Measurements from ENCODE around the gene C2CD3.

Gene C2CD3

DNA sequence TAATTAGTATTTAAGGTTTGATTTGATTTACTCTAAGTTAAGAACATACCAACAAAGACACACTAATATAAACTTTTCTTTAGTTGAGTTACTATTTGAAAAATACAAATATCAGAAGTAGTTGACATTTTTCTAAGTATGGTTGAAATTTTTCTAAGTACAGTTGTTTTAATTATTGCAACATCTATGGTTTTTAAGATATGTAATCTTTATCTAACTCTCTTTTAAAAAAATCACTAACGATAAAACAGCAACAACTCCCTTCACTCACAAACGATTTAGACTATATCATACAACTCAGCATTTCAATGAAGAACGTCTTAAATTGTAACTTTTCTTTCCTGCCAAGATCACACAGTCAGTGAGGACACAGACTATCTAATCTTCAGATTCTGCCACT lies 2.0 kb downstream of the C2CD3 start:
- Histone ChIP-seq H3K9me3 (ENCODE audit: control insufficient read depth, low read length) (no peaks in the 10 kb centered on the region), H3K4me1 (ENCODE audit: control insufficient read depth, insufficient read depth, low read length) (peaks cover 20% of the 10 kb centered on the region), H3K27me3 (ENCODE audit: control insufficient read depth, insufficient read depth, low read length, poor library complexity, severe bottlenecking) (no peaks in the 10 kb centered on the region), H3K36me3 (ENCODE audit: control insufficient read depth, insufficient read depth, low read length) (peaks cover 16% of the 10 kb centered on the region), H3K4me3 (ENCODE audit: insufficient read depth, low read depth, low read length) (no peak overlapping the region), H3K27ac (ENCODE audit: insufficient read depth, low read depth, low read length, poor library complexity, severe bottlenecking) (no peak overlapping the region)
- WGBS, 2 experiments = 85 to 86% methylated on average over 3 of the region's 3 CpGs

DNA sequence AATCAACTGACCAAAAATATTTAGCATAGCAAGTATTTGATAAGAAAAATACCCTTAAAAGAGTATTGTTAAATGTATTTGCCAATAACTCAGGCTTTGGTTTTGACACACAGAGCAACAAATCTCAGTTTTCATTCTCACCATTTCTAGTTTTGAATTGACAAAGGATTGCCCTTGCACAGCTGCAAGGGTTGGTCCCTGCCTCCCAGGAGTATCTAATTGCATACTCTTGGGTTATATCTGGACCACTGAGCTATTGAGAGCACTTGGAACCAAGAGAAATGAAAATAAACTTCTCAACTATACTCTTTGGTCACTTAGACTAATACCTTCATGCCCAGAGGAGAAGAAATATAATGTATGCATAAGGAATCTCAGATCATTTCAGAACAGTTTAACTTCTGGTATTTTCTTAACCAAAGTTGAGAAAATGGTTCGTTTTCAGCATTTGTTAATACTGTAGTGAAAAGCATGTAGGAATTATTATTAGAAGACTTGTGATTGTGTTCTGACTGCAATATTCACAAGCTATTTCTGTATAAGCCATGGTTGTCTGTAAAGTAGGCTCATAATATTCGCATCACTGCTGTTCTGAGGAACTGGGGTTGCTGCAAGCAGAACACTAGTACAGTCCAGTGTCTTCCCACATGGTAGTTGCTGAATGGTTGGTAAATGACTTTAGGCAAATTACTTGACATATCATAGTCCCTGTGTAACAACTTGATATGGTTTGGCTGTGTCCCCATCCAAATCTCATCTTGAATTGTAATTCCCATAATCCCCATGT lies 7.9 kb downstream of the C2CD3 start:
- no peak overlapping the region for H3K27ac ChIP-seq (ENCODE audit: insufficient read depth, low read depth, low read length, poor library complexity, severe bottlenecking)

DNA sequence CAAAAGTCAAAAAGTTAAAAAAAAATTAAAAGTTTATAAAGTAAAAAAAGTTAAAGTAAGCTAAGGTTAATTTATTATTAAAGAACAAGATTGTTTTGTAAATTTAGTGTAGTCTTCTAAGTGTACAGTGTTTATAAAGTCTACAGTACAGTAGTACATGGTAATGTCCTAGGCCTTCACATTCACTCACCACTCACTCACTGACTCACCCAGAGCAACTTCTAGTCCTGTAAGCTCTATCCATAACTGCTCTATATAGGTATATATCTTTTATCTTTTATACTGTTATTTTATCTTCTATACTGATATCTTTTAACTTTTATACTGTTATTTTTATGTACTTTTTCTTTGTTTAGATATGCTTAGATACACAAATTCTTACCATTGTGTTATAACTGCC lies 11.2 kb downstream of the C2CD3 start:
- no peaks in the 10 kb centered on the region for H3K9me3 ChIP-seq (ENCODE audit: control insufficient read depth, low read length)
- no peak overlapping the region for H3K4me3 ChIP-seq (ENCODE audit: insufficient read depth, low read depth, low read length)
- no peaks in the 10 kb centered on the region for H3K27me3 ChIP-seq (ENCODE audit: control insufficient read depth, insufficient read depth, low read length, poor library complexity, severe bottlenecking)
- H3K27ac ChIP-seq (ENCODE audit: insufficient read depth, low read depth, low read length, poor library complexity, severe bottlenecking) = no peak overlapping the region
- peaks cover 5% of the 10 kb centered on the region for H3K36me3 ChIP-seq (ENCODE audit: control insufficient read depth, insufficient read depth, low read length)
- H3K4me1 ChIP-seq (ENCODE audit: control insufficient read depth, insufficient read depth, low read length) = no peaks in the 10 kb centered on the region

More for the DNA sequence above, 7.9 kb downstream of the C2CD3 start:
- Histone ChIP-seq H3K36me3 (ENCODE audit: control insufficient read depth, insufficient read depth, low read length) (peaks cover 21% of the 10 kb centered on the region), H3K9me3 (ENCODE audit: control insufficient read depth, low read length) (no peaks in the 10 kb centered on the region), H3K27me3 (ENCODE audit: control insufficient read depth, insufficient read depth, low read length, poor library complexity, severe bottlenecking) (no peaks in the 10 kb centered on the region), H3K4me3 (ENCODE audit: insufficient read depth, low read depth, low read length) (no peak overlapping the region), H3K4me1 (ENCODE audit: control insufficient read depth, insufficient read depth, low read length) (no peaks in the 10 kb centered on the region)
- 98 to 100% methylated on average over 2 of the region's 2 CpGs for WGBS, 2 experiments

DNA sequence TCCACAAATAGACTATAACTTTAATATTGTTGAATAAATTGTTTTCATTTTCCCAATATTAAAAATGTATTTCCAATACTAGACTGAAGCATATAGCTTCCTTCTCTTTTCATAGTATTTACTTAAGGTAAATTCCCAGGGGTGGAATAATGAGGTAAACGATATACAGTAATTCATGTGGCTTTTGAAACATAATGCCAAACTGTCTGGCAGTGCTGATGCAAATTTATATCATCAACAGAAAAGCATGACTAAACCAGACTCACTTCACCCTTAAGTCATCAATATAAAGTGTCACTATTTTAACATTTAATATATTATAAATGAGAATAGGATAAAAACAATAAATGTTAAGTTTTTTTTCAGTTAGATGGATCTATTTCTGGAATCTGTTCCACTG lies 13.6 kb downstream of the C2CD3 start:
- peaks cover 5% of the 10 kb centered on the region for H3K36me3 ChIP-seq (ENCODE audit: control insufficient read depth, insufficient read depth, low read length)
- H3K4me3 ChIP-seq (ENCODE audit: insufficient read depth, low read depth, low read length) = no peak overlapping the region
- no peaks in the 10 kb centered on the region for H3K9me3 ChIP-seq (ENCODE audit: control insufficient read depth, low read length)
- H3K27ac ChIP-seq (ENCODE audit: insufficient read depth, low read depth, low read length, poor library complexity, severe bottlenecking) = no peak overlapping the region
- H3K4me1 ChIP-seq (ENCODE audit: control insufficient read depth, insufficient read depth, low read length) = no peaks in the 10 kb centered on the region
- WGBS, 2 experiments = 100% methylated on average over 1 of the region's 1 CpG; no CpG with 5 or more reads in 1 of the 2 experiments
- no peaks in the 10 kb centered on the region for H3K27me3 ChIP-seq (ENCODE audit: control insufficient read depth, insufficient read depth, low read length, poor library complexity, severe bottlenecking)

DNA sequence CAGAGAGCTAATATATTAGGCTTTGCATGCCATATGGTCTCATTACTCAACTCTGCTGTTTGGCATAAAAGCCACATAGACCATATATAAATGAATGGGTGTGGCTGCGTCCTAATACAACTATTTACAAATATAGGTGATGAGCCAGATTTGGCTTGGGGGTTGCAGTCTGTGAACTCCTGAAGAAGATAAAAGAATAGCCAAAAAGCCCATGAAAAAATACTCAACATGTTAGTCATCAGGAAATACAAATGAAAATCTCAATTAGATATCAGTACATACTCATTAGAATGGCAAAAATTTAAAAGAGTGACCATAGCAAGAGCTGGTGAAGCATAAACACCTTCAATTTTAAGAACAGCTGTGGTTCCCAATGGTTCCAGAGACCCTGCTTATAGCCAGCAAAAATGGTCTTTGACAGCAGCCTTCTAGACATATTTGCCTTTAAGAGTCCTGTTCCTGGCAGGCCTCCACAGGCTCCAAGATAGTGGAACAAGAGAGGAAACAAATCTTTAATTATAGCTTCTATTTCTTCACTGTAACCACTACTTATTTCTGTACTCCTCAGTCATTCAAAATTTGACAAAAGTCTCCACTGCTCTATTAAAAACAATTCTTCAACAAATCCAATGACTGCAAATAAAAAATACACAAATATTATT lies 16.1 kb downstream of the C2CD3 start:
- H3K4me1 ChIP-seq (ENCODE audit: control insufficient read depth, insufficient read depth, low read length) = no peaks in the 10 kb centered on the region
- WGBS, 2 experiments = 75% methylated on average over 1 of the region's 1 CpG; no CpG with 5 or more reads in 1 of the 2 experiments
- H3K27me3 ChIP-seq (ENCODE audit: control insufficient read depth, insufficient read depth, low read length, poor library complexity, severe bottlenecking) = no peaks in the 10 kb centered on the region
- no peak overlapping the region for H3K4me3 ChIP-seq (ENCODE audit: insufficient read depth, low read depth, low read length)
- no peaks in the 10 kb centered on the region for H3K9me3 ChIP-seq (ENCODE audit: control insufficient read depth, low read length)
- no peak overlapping the region for H3K27ac ChIP-seq (ENCODE audit: insufficient read depth, low read depth, low read length, poor library complexity, severe bottlenecking)
- peaks cover 5% of the 10 kb centered on the region for H3K36me3 ChIP-seq (ENCODE audit: control insufficient read depth, insufficient read depth, low read length)

DNA sequence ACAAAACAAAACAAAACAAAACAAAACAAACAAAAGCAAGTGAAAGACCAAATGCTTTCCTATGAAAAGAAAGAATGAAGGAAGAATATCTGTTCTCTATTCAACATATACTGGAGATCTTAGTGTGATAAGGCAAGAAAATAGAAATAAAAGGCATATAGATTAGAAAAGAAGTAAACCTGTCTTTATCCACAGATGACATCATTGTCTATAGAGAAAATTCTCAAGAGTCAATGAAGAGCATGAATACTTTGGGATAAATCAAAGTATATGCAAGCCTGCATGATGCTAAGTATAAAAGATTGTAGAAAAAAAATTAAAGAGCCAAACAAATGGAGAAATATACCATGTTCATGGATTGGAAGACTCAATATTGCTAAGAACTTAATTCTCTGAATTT lies 17.6 kb downstream of the C2CD3 start:
- H3K27me3 ChIP-seq (ENCODE audit: control insufficient read depth, insufficient read depth, low read length, poor library complexity, severe bottlenecking) = no peaks in the 10 kb centered on the region
- H3K36me3 ChIP-seq (ENCODE audit: control insufficient read depth, insufficient read depth, low read length) = no peaks in the 10 kb centered on the region
- no peak overlapping the region for H3K4me3 ChIP-seq (ENCODE audit: insufficient read depth, low read depth, low read length)
- H3K4me1 ChIP-seq (ENCODE audit: control insufficient read depth, insufficient read depth, low read length) = no peaks in the 10 kb centered on the region
- H3K9me3 ChIP-seq (ENCODE audit: control insufficient read depth, low read length) = no peaks in the 10 kb centered on the region
- H3K27ac ChIP-seq (ENCODE audit: insufficient read depth, low read depth, low read length, poor library complexity, severe bottlenecking) = no peak overlapping the region

DNA sequence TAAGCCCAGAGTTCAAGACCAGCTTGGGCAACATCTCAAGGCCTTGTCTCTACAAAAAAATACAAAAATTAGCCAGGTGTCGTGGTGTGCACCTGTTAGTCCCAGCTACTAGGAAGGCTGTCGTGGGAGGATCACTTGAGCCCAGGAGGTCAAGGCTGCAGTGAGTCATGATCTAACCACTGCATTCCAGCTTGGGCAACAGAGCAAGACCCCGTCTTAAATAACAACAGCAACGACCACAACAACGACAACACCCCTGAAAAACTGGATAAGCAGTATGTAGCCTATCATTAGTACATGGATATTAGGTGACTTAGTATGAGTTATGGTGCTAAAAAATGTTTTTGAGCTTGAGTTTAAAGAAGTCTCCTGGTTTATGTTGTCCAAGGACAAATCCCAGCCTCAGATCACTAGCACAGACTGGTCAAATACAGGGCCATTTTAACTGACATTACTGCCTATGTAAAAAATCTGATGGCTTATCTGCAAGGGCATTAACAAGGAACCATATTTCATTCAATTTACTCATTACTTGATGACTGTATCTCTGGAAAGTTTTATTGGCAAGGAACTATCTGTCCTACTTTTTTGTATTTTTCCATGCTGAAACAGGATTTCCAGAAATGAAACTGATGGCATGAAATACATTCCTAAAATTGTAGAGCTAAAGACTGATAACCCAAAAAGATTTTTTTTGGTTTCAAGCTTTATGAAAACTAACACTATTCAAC lies 23.4 kb downstream of the C2CD3 start:
- Histone ChIP-seq H3K4me1 (ENCODE audit: control insufficient read depth, insufficient read depth, low read length) (no peaks in the 10 kb centered on the region), H3K27ac (ENCODE audit: insufficient read depth, low read depth, low read length, poor library complexity, severe bottlenecking) (no peak overlapping the region), H3K36me3 (ENCODE audit: control insufficient read depth, insufficient read depth, low read length) (no peaks in the 10 kb centered on the region), H3K4me3 (ENCODE audit: insufficient read depth, low read depth, low read length) (no peak overlapping the region), H3K9me3 (ENCODE audit: control insufficient read depth, low read length) (no peaks in the 10 kb centered on the region), H3K27me3 (ENCODE audit: control insufficient read depth, insufficient read depth, low read length, poor library complexity, severe bottlenecking) (no peaks in the 10 kb centered on the region)
- 90 to 94% methylated on average over 5 of the region's 5 CpGs for WGBS, 2 experiments

DNA sequence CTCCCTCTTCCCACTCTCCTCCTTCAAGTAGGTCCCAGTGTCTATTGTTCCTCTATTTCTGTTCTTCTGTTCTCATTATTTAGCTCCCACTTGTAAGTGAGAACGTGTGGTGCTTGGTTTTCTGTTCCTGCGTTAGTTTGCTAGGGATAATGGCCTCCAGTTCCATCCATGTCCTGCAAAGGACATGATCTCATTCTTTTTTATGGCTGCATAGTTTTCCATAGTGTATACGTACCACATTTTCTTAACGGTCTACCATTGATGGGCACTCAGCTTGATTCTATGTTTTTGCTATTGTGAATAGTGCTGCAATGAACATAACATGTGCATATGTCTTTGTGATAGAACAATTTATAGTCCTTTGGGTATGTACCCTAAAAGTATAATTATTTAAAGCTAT lies 26.2 kb downstream of the C2CD3 start:
- Histone ChIP-seq H3K9me3 (ENCODE audit: control insufficient read depth, low read length) (no peaks in the 10 kb centered on the region), H3K4me1 (ENCODE audit: control insufficient read depth, insufficient read depth, low read length) (no peaks in the 10 kb centered on the region), H3K36me3 (ENCODE audit: control insufficient read depth, insufficient read depth, low read length) (no peaks in the 10 kb centered on the region), H3K27ac (ENCODE audit: insufficient read depth, low read depth, low read length, poor library complexity, severe bottlenecking) (no peak overlapping the region), H3K4me3 (ENCODE audit: insufficient read depth, low read depth, low read length) (no peak overlapping the region), H3K27me3 (ENCODE audit: control insufficient read depth, insufficient read depth, low read length, poor library complexity, severe bottlenecking) (no peaks in the 10 kb centered on the region)
- 94 to 96% methylated on average over 4 of the region's 4 CpGs for WGBS, 2 experiments

DNA sequence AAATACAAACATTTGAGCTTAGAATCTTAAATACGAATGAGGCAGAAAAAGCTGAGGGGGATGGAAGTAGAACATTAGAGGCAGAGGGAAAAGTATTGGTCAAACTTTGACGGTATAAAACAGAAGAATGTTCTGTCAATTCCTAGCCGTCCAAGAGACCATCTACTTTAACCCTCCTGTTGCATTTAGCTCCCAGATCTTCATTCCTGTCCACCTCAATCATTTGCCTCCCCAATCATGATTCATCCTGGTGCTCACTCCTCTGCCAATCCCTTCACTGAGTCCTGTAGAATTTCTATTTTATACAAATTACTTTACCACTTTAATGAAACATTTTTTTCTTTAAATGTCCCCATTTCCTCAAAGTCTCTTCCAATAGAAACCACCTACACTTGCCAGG lies 28.2 kb downstream of the C2CD3 start:
- 90 to 95% methylated on average over 3 of the region's 3 CpGs for WGBS, 2 experiments

DNA sequence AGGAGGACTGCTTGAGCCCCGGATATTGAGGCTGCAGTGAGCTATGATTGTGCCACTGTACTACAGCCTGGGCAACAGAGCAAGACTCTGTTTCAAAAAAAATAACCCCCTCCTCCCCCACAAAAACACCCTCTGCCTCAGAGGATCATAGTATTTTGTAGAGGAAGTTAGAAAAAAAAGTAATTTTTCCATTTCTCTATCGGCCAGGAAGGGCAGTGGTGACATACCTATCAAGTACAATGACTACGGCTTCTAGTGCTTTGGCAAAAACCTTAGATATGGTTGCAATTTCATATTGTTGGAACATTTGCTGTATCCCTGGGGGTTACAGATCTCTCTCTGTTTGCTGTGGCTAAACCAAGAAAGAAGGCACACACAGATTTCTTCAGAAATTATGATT lies 28.9 kb downstream of the C2CD3 start:
- H3K4me3 ChIP-seq (ENCODE audit: insufficient read depth, low read depth, low read length) = no peak overlapping the region
- no peaks in the 10 kb centered on the region for H3K9me3 ChIP-seq (ENCODE audit: control insufficient read depth, low read length)
- H3K4me1 ChIP-seq (ENCODE audit: control insufficient read depth, insufficient read depth, low read length) = no peaks in the 10 kb centered on the region
- H3K27me3 ChIP-seq (ENCODE audit: control insufficient read depth, insufficient read depth, low read length, poor library complexity, severe bottlenecking) = no peaks in the 10 kb centered on the region
- H3K36me3 ChIP-seq (ENCODE audit: control insufficient read depth, insufficient read depth, low read length) = no peaks in the 10 kb centered on the region
- H3K27ac ChIP-seq (ENCODE audit: insufficient read depth, low read depth, low read length, poor library complexity, severe bottlenecking) = no peak overlapping the region
- 96 to 97% methylated on average over 3 of the region's 3 CpGs for WGBS, 2 experiments

More for the DNA sequence above, 28.2 kb downstream of the C2CD3 start:
- no peaks in the 10 kb centered on the region for H3K27me3 ChIP-seq (ENCODE audit: control insufficient read depth, insufficient read depth, low read length, poor library complexity, severe bottlenecking)
- H3K4me3 ChIP-seq (ENCODE audit: insufficient read depth, low read depth, low read length) = no peak overlapping the region
- no peaks in the 10 kb centered on the region for H3K4me1 ChIP-seq (ENCODE audit: control insufficient read depth, insufficient read depth, low read length)
- no peak overlapping the region for H3K27ac ChIP-seq (ENCODE audit: insufficient read depth, low read depth, low read length, poor library complexity, severe bottlenecking)
- no peaks in the 10 kb centered on the region for H3K9me3 ChIP-seq (ENCODE audit: control insufficient read depth, low read length)
- no peaks in the 10 kb centered on the region for H3K36me3 ChIP-seq (ENCODE audit: control insufficient read depth, insufficient read depth, low read length)

Measured in ectodermal cell (in vitro differentiated cells).